Measurements from ENCODE around the gene CYP2A6. TPM values are rescaled to one million over a fixed set of nuclear protein-coding genes. Genes with fewer than 3 reads are reported as not detected.

The CYP2A6 gene
- total and polyA plus RNA-seq, 7 experiments from 2014 or later: 0.19 to 0.43 (median 0.27) TPM; not detected in 4

- peaks cover 33 to 47% of the 10 kb centered on the region in 2 donors for H3K4me1 ChIP-seq (ENCODE audit: control insufficient read depth in 2 of 2, insufficient read depth in 2 of 2, low read length in 2 of 2)
- peaks cover 0 to 18% (median 3%) of the 10 kb centered on the region in 5 donors for H3K36me3 Mint-ChIP-seq
- peaks cover 0 to 2% (median 0%) of the 10 kb centered on the region in 11 donors for H3K9me3 Mint-ChIP-seq
- CTCF ChIA-PET: no interaction called here
- H3K27ac Mint-ChIP-seq: peak overlapping the region in 8 of 9 donors; percentile 70 to 96 (median 88)
- ATAC-seq (no peak), DNase-seq (no peak)
- H3K4me3 ChIP-seq (ENCODE audit: low read length): no peak overlapping the region
- intact Hi-C loops (cut with micrococcal nuclease): no loop called here
- peak overlapping the region; percentile 58 to 100 (median 80) for H3K4me3 Mint-ChIP-seq
- H3K4me1 Mint-ChIP-seq: peaks cover 51 to 77% (median 76%) of the 10 kb centered on the region in 7 donors
- H3K27me3 ChIP-seq (ENCODE audit: control insufficient read depth in 2 of 2, insufficient read depth in 2 of 2, low read length in 2 of 2): no peaks in the 10 kb centered on the region
- H3K27ac ChIP-seq (ENCODE audit: low read depth, low read length): peak overlapping the region; percentile 72
- H3K27me3 Mint-ChIP-seq: peaks cover 0 to 35% (median 0%) of the 10 kb centered on the region in 5 donors
- peaks cover 0 to 22% (median 8%) of the 10 kb centered on the region in 3 experiments for H3K36me3 ChIP-seq (ENCODE audit: control insufficient read depth in 2 of 3, insufficient read depth in 3 of 3, low read length in 3 of 3)
- POLR2A ChIA-PET: interaction anchor here (0.8 to 0.9 kb wide), 2 partner anchors 11 to 44 kb away, joined by 4 to 6 read pairs; partner anchors contain the start of gene EGLN2
- H3K9me3 ChIP-seq (ENCODE audit: control insufficient read depth in 2 of 3, low read length in 3 of 3): no peaks in the 10 kb centered on the region
These were observed 40.1 kb downstream of the CYP2A6 start for GRCh38 chr19:40810160-40810559.

- Histone ChIP-seq H3K27ac (ENCODE audit: low read depth, low read length) (peak overlapping the region; percentile 72), H3K4me3 (ENCODE audit: low read length) (no peak overlapping the region), H3K9me3 (ENCODE audit: control insufficient read depth in 2 of 3, low read length in 3 of 3) (no peaks in the 10 kb centered on the region), H3K4me1 (ENCODE audit: control insufficient read depth in 2 of 2, insufficient read depth in 2 of 2, low read length in 2 of 2) (peaks cover 39 to 53% of the 10 kb centered on the region in 2 donors), H3K27me3 (ENCODE audit: control insufficient read depth in 2 of 2, insufficient read depth in 2 of 2, low read length in 2 of 2) (no peaks in the 10 kb centered on the region), H3K36me3 (ENCODE audit: control insufficient read depth in 2 of 3, insufficient read depth in 3 of 3, low read length in 3 of 3) (peaks cover 0 to 25% (median 8%) of the 10 kb centered on the region in 3 experiments)
- H3K4me3 Mint-ChIP-seq: peak overlapping the region; percentile 21 to 100 (median 70)
- H3K36me3 Mint-ChIP-seq: peaks cover 0 to 22% (median 3%) of the 10 kb centered on the region in 5 donors
- peaks cover 0 to 30% (median 0%) of the 10 kb centered on the region in 5 donors for H3K27me3 Mint-ChIP-seq
- ATAC-seq (no peak), DNase-seq (no peak)
- intact Hi-C loops (cut with micrococcal nuclease): no loop called here
- H3K27ac Mint-ChIP-seq: peak overlapping the region in 8 of 9 donors; percentile 70 to 99 (median 89)
- H3K4me1 Mint-ChIP-seq: peaks cover 56 to 83% (median 76%) of the 10 kb centered on the region in 7 donors
- CTCF ChIA-PET: interaction anchor here (0.5 to 0.9 kb wide), 3 partner anchors 10 to 32 kb away, joined by 3 to 4 read pairs (median 3); partner anchors contain the start of gene RAB4B
- H3K9me3 Mint-ChIP-seq: peaks cover 0 to 2% (median 0%) of the 10 kb centered on the region in 11 donors
- POLR2A ChIA-PET: interaction anchor here (0.8 to 1.2 kb wide), 4 partner anchors 10 to 59 kb away, joined by 3 to 6 read pairs (median 4); partner anchors contain the start of genes ACTMAP, EGLN2, RAB4B and SNRPA
These were observed 40.7 kb downstream of the CYP2A6 start for GRCh38 chr19:40809358-40810086.

GRCh38 chr19:40808497-40808896, 41.8 kb downstream of the CYP2A6 start:
- Mint-ChIP-seq H3K27me3 (peaks cover 0 to 20% (median 0%) of the 10 kb centered on the region in 5 donors), H3K27ac (peak overlapping the region in 8 of 9 donors; percentile 42 to 99 (median 93)), H3K4me3 (peak overlapping the region in 5 of 10 donors; percentile 31 to 100 (median 48)), H3K36me3 (peaks cover 0 to 31% (median 3%) of the 10 kb centered on the region in 5 donors), H3K4me1 (peaks cover 60 to 93% (median 80%) of the 10 kb centered on the region in 7 donors), H3K9me3 (peaks cover 0 to 2% (median 0%) of the 10 kb centered on the region in 11 donors)
- no peaks in the 10 kb centered on the region for H3K27me3 ChIP-seq (ENCODE audit: control insufficient read depth in 2 of 2, insufficient read depth in 2 of 2, low read length in 2 of 2)
- no peaks in the 10 kb centered on the region for H3K9me3 ChIP-seq (ENCODE audit: control insufficient read depth in 2 of 3, low read length in 3 of 3)
- no peak for DNase-seq
- H3K27ac ChIP-seq (ENCODE audit: low read depth, low read length): peak overlapping the region; percentile 87
- H3K36me3 ChIP-seq (ENCODE audit: control insufficient read depth in 2 of 3, insufficient read depth in 3 of 3, low read length in 3 of 3): peaks cover 0 to 28% (median 8%) of the 10 kb centered on the region in 3 experiments
- POLR2A ChIA-PET: interaction anchor here (4.6 to 5.0 kb wide), 2 partner anchors 11 kb away, joined by 28 to 39 read pairs; partner anchors contain the start of gene EGLN2
- H3K4me3 ChIP-seq (ENCODE audit: low read length): no peak overlapping the region
- intact Hi-C loops (cut with micrococcal nuclease): no loop called here
- H3K4me1 ChIP-seq (ENCODE audit: control insufficient read depth in 2 of 2, insufficient read depth in 2 of 2, low read length in 2 of 2): peaks cover 49 to 63% of the 10 kb centered on the region in 2 donors
- no peak for ATAC-seq
- CTCF ChIA-PET: interaction anchor here (0.7 to 2.3 kb wide), 3 partner anchors 10 to 30 kb away, joined by 3 to 15 read pairs (median 3); partner anchors contain the start of gene EGLN2

GRCh38 chr19:40808021-40808325, 42.3 kb downstream of the CYP2A6 start:
- peaks cover 0 to 28% (median 8%) of the 10 kb centered on the region in 3 experiments for H3K36me3 ChIP-seq (ENCODE audit: control insufficient read depth in 2 of 3, insufficient read depth in 3 of 3, low read length in 3 of 3)
- DNase-seq: no peak

GRCh38 chr19:40807147-40808020, 42.9 kb downstream of the CYP2A6 start:
- Mint-ChIP-seq H3K4me3 (peak overlapping the region; percentile 81 to 100 (median 90)), H3K4me1 (peaks cover 67 to 98% (median 83%) of the 10 kb centered on the region in 7 donors), H3K27me3 (peaks cover 0 to 10% (median 0%) of the 10 kb centered on the region in 5 donors), H3K36me3 (peaks cover 0 to 32% (median 3%) of the 10 kb centered on the region in 5 donors), H3K9me3 (no peaks in the 10 kb centered on the region), H3K27ac (peak overlapping the region; percentile 95 to 99 (median 98))
- ChIA-PET CTCF (interaction anchor here (0.6 to 3.4 kb wide), 11 partner anchors 9 to 641 kb away, joined by 3 to 15 read pairs (median 4); partner anchors contain the start of genes ACTMAP, EGLN2 and RAB4B), POLR2A (interaction anchor here (0.7 to 8.7 kb wide), 8 partner anchors 9 to 163 kb away, joined by 3 to 84 read pairs (median 12); partner anchors contain the start of genes ACTMAP, EGLN2, RAB4B and SNRPA)
- Histone ChIP-seq H3K36me3 (ENCODE audit: control insufficient read depth in 2 of 3, insufficient read depth in 3 of 3, low read length in 3 of 3) (peaks cover 0 to 28% (median 8%) of the 10 kb centered on the region in 3 experiments), H3K9me3 (ENCODE audit: control insufficient read depth in 2 of 3, low read length in 3 of 3) (no peaks in the 10 kb centered on the region), H3K4me3 (ENCODE audit: low read length) (peak overlapping the region; percentile 53), H3K27me3 (ENCODE audit: control insufficient read depth in 2 of 2, insufficient read depth in 2 of 2, low read length in 2 of 2) (no peaks in the 10 kb centered on the region), H3K27ac (ENCODE audit: low read depth, low read length) (peak overlapping the region; percentile 87), H3K4me1 (ENCODE audit: control insufficient read depth in 2 of 2, insufficient read depth in 2 of 2, low read length in 2 of 2) (peaks cover 60 to 74% of the 10 kb centered on the region in 2 donors)
- no peak for DNase-seq
- intact Hi-C loops (cut with micrococcal nuclease): loop anchor here (1.0 kb wide), 1 partner anchor 9 kb away; no protein-coding TSS in a partner anchor
- no peak for ATAC-seq

More at GRCh38 chr19:40808021-40808325, 42.3 kb downstream of the CYP2A6 start:
- Mint-ChIP-seq H3K27ac (peak overlapping the region; percentile 95 to 99 (median 98)), H3K4me3 (peak overlapping the region in 9 of 10 donors; percentile 55 to 100 (median 90)), H3K4me1 (peaks cover 65 to 98% (median 84%) of the 10 kb centered on the region in 7 donors), H3K9me3 (peaks cover 0 to 2% (median 0%) of the 10 kb centered on the region in 11 donors), H3K27me3 (peaks cover 0 to 16% (median 0%) of the 10 kb centered on the region in 5 donors), H3K36me3 (peaks cover 0 to 33% (median 3%) of the 10 kb centered on the region in 5 donors)
- POLR2A ChIA-PET: interaction anchor here (4.6 to 8.7 kb wide), 3 partner anchors 11 to 30 kb away, joined by 28 to 84 read pairs (median 39); partner anchors contain the start of genes EGLN2 and RAB4B
- Histone ChIP-seq H3K27ac (ENCODE audit: low read depth, low read length) (peak overlapping the region; percentile 87), H3K27me3 (ENCODE audit: control insufficient read depth in 2 of 2, insufficient read depth in 2 of 2, low read length in 2 of 2) (no peaks in the 10 kb centered on the region), H3K4me1 (ENCODE audit: control insufficient read depth in 2 of 2, insufficient read depth in 2 of 2, low read length in 2 of 2) (peaks cover 54 to 68% of the 10 kb centered on the region in 2 donors), H3K4me3 (ENCODE audit: low read length) (no peak overlapping the region), H3K9me3 (ENCODE audit: control insufficient read depth in 2 of 3, low read length in 3 of 3) (no peaks in the 10 kb centered on the region)
- ATAC-seq: no peak
- intact Hi-C loops (cut with micrococcal nuclease): no loop called here
- CTCF ChIA-PET: interaction anchor here (0.7 to 3.4 kb wide), 3 partner anchors 10 to 29 kb away, joined by 3 to 15 read pairs (median 15); partner anchors contain the start of gene EGLN2

Measured in naive thymus-derived CD4-positive, alpha-beta T cell (primary cell).